Gastrocnemius medialis (tissue), 4 donors: Measurements from ENCODE around the gene G6PC1.

Experiments
- CTCF ChIP-seq, 5 experiments: fragments of 450-650 bp in 3 of 5; fragments of 200-600 bp in 2 of 5; sonication (generic) in 2 of 5; IDR thresholded peaks in 4 of 5; conservative IDR thresholded peaks in 1 of 5; 1 replicate in 4 of 5; 2 replicates in 1 of 5; pipeline ENCODE4 v1.5.1; 2016 to 2019; ENCODE audit warnings: antibody characterized with exemption in 5 of 5, mild to moderate bottlenecking in 3 of 5, moderate library complexity in 3 of 5
- POLR2A ChIP-seq, 2 donors: fragments of 450-650 bp; IDR thresholded peaks; one replicate each; pipeline ENCODE4 v1.6.1; 2017; ENCODE audit warnings: antibody characterized with exemption in 2 of 2, mild to moderate bottlenecking in 2 of 2, moderate library complexity in 2 of 2

- no peak for TF ChIP-seq CTCF (IDR thresholded peaks at IDR 0.05 in 4 of 5, conservative IDR thresholded peaks at IDR 0.05 in 1 of 5)
- no peak for TF ChIP-seq POLR2A (IDR thresholded peaks at IDR 0.05)
Observed at GRCh38 chr17:42883802-42884558, 16.6 kb upstream of the G6PC1 start.
